Body of pancreas (tissue), 4 donors: ENCODE data around the gene ATG4B.

Experiments
- CTCF ChIP-seq, 7 experiments: fragments of 450-650 bp in 4 of 7; fragments of 200-600 bp in 3 of 7; sonication (generic) in 3 of 7; IDR thresholded peaks; one replicate each; pipeline ENCODE4 v1.5.1; 2016 to 2019; ENCODE audit warnings: antibody characterized with exemption in 7 of 7
- POLR2A ChIP-seq, 3 donors: fragments of 450-650 bp; IDR thresholded peaks; one replicate each; pipeline ENCODE4 v1.6.1; 2016; ENCODE audit warnings: antibody characterized with exemption in 3 of 3, mild to moderate bottlenecking in 2 of 3

DNA sequence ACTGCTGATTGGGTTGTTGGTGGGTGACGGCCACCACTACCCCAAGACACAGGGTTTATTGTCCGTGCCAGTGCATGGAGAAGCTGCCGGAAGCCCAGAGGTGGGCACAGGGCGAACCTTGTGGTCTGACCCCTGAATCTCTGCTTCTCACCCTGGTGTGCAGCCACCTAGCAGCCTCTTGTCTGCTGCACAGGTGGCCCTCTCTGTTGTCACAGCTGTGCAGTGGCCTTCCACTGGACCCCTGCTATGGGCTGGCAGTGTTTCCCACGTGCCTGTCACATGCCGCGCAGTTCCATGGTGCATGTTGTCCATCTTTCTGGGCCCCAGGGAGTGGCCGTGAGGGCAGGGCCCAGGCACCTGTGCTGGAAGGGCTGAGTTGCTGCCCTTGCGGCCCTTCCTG lies 15.2 kb downstream of the ATG4B start:
- TF ChIP-seq CTCF (IDR thresholded peaks at IDR 0.05) (no peak), POLR2A (IDR thresholded peaks at IDR 0.05) (no peak)
